Fibroblast of skin of back (primary cell): ENCODE data around the gene PRRT1B.
"Not testable (repeated sequence)": the region's sequence is repeated elsewhere in the genome, so short reads cannot be mapped to it uniquely, and the experiment has no call there.

ENCODE experiments used
- DNase-seq: peaks from one replicate; pipeline ENCODE4 v3.0.0-alpha.2; 2013

PRRT1B gene

DNA sequence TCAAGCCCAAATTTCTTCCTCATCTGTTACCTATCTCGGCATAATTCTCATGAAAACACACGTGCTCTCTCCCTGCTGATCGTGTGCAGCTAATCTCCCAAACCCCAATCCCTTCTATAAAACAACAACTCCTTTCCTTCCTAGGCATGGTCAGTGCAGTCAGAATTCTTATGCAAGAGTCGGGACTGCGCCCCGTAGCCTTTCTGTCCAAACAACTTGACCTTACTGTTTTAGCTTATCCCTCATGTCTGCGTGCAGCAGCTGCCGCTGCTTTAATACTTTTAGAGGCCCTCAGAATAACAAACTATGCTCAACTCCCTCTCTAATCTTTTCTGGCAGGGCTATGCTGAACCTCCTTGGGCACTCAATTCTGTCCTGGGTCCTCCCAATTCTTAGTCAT lies 5.1 kb downstream of the PRRT1B start:
- not testable (repeated sequence) for DNase-seq

DNA sequence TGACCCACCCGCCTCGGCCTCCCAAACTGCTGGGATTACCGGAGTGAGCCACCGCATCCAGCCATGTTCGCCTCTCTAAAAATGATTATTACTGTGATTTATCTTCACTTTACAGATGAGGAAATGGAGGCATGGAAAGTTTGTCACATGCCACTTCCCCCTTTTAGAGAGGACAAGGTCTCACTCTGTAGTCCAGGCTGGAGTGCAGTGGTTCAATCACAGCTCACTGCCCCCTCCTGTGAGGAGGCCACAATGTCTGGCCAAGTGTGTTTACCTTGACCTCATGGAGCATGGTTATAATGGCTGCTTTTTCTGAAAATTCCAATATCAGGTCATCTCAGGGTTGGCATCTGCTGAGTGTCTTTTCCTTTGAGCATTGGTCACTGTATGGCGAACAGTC lies 6.7 kb downstream of the PRRT1B start:
- no peak for DNase-seq

DNA sequence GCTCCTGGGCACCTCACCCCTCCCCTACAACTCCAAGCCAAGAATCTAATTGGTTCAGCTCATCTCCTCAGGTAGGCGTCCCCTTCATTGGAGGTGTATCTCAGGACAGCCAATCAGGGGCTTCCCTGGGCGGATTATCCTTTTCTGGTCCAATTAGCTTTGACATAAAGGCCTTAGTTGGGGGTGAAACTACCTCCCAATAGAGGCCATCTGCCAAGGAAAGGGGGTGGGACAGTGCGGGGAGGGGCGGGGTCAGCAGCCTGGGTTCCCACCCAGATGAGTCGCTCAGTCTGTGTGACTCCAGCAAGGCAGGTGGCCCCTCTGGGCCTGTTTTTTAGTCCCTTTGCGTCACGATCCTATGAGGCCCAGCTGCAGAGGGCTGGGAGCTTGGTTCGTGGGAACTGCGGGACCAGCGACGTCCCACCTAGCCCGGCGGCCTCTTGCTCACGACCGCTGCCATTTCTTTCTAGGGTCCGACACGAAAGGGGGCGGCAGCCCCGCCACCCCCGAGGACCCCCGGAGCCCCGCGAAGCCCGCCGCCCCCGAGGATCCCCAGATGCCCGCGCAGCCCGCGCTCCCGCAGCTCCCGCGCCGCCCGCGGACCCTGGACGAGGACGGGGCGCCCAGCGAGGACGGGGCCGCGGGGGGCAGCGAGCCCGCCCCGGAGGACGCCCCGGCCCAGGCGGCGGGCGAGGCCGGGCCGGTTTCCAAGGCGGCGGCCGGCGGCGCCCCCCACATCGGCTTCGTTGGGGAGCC lies 8.9 kb downstream of the PRRT1B start:
- DNase-seq: no peak

DNA sequence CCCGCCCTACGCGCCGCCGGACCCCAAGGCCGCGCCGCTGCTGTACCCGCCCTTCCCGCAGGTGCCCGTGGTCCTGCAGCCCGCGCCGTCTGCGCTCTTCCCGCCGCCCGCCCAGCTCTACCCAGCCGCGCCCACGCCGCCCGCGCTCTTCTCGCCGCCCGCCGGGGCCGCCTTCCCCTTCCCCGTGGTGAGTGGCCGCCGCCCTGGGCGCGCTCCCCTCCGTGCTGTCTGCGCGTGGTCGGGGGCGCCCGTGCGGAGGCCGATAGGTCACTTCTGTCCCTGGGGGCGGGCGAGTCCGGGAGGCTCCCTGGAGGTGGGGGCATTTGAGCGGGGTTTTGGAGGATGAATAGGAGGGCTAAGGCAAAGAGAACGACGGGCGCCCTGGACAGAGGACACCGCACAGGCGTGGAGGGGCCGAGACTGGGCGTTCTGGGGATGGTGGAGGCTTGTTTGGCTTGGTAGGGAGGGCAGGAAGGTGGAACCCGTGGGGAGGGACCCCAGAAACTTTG lies 9.6 kb downstream of the PRRT1B start:
- DNase-seq: no peak

DNA sequence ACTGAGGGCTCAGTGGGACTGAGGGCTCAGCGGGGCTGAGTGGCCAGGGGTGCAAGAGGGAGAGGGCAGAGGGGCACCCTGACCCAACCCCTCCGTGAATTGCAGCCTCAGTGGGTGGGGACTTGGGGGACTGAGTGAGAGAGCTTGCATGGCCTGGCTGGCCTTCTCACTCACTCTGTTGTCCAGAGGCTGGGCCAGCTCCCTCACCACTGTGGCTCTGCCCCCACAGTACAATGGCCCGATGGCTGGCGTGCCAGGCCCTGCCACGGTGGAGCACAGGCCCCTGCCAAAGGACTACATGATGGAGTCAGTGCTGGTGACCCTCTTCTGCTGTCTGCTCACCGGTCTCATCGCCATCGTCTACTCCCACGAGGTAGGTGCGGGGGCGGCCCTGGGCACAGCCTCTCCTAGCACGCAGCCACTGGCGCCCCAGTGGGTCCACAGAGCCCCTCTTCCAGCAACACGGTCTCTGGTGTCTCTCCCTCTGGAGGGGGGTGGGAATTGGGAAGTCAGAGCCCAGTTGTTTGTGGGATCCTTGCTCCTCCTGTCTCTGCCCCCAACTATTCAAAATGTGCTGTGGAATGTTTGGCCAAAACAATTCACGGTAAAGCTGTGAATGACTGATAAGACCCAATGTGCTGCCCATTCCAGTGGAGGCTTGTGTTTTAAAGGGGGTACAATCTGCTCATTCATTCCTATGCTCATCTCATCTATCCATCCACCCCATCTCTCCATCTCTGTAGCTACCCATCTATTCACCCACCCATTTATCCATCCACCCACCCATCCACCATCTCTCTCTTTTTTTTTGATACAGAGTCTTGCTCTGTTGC lies 10.7 kb downstream of the PRRT1B start:
- DNase-seq: no peak

DNA sequence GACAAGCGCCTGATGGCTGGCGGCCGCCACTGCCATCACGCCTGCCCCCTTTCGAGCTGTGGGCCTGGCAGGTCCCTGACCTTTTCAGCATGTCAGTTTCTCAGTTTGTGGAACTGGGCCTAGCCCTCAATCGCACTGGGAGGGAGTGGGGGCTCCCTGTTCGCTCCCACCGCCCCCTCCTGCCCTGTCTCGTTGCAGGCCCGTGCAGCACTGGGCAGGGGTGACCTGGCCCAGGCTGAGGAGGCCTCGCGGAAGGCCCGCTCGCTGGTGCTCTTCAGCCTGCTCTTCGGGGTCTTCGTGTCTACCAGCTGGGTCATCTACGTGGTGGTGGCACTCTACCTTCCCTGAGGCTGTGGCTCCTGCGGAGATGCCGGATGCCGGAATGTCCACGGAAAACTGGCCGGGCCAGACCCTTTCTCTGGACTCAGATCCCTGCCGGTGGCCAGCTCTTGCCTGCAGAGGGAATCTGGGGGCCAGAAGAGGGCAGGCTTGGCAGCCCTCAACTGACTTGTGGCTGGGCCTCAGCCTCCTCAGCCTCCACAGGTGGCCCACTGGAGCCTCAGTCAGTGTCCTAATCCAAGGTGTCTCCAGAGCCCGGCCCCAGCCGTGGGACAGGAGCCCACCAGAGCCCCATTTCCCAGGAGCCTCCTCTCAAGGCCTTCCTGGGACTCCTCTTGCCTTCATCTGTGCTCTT lies 12.7 kb downstream of the PRRT1B start:
- DNase-seq: no peak

DNA sequence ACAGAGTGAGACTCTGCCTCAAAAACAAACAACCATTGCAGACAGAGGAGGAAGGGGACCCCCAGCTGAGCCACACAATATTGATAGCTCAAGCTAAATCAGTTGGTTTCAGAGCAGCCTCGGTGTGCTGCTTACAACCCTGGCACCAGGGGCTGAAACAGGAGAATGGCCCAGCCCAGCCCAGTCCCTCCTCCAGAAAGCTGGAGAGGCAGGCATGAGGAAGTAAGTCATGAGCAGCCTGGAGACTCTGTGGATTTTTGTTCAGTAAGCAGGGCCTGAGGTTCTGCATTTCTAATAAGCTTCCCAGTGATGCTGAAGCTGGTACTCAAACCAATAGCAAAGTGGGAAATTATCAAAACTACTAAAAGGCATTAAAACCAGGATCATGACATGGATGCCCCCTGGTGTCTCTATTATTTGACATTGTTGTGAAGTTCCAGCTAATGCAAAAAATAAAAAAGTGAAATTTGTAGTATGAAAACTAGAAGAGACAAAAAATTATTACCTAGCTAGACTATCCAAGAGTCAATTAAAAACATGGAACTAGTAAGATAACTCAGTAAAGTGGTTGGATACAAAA lies 14.2 kb downstream of the PRRT1B start:
- DNase-seq: no peak

DNA sequence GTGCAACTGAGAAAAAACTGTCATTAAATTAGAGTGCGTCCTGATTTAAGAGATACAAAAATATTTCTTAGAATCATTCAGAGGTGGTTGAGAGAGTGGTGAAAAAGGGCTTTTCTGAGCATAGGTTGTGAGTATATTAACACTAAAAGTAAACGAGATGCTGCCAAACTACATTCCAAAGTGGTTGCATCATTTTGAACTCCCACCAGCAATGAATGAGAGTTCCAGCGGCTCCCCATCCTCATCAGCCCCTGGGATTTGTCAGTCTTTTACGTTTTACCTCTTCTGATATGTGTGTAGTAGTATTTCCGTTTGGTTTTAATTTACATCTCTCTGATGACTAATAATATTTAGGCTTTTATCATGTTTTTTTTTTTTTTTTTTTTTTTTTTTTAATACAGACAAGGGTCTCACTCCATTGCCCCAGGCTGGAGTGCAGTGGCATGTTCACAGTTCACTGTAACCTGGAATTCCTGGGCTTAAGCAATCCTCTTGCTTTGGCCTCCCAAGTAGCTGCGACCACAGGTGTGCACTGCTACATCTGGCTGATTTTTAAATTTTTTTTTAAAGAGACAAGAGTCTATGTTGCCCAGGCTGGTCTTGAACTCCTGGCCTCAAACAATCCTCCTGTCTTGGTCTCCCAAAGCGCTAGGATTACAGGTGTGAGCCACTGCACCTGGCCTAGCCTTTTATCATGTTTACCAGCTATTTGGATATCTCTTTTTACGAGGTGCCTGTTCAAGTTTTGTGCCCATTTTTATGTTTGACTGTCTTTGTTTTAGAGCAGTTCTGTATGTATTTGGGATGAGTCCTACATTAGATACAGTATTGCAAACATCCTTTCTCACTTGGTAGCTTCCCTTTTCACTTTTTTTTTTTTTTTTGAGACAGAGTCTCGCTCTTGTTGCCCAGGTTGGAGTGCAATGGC lies 17.0 kb downstream of the PRRT1B start:
- DNase-seq: peak; percentile 50

DNA sequence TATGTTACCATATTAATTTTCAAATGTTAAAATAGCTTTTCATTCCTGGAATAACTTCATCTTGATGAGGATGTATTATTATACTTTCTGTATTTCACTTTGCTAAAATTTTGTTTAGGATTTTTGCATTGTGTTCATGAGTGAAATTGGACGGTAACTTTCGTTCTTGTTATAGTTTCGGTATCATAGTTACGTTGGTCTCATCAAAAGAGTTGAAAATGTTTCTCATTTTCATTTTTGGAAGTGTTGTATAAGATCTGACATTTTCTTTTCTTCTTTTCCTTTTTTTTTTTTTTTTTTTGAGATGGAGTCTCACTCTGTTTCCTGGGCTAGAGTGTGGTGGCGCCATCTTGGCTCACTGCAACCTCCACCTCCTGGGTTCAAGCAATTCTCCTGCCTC lies 20.0 kb downstream of the PRRT1B start:
- no peak for DNase-seq

DNA sequence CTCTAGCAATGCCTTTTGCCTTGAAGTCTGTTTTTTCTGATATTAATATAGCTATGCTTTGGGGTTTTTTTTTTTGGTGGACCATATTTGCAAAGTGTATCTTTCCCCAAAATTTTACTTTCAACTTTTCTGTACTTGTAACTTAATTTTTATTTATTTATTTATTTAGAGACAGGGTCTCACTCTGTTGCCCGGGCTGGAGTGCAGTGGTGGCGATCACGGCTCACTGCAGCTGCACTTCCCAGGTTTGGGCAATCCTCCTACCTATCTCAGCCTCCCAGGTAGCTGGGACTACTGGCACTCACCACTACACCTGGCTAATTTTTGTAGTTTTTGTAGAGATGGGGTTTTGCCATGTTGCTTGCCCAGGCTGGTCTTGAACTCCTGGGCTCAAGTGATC lies 20.8 kb downstream of the PRRT1B start:
- DNase-seq: no peak

DNA sequence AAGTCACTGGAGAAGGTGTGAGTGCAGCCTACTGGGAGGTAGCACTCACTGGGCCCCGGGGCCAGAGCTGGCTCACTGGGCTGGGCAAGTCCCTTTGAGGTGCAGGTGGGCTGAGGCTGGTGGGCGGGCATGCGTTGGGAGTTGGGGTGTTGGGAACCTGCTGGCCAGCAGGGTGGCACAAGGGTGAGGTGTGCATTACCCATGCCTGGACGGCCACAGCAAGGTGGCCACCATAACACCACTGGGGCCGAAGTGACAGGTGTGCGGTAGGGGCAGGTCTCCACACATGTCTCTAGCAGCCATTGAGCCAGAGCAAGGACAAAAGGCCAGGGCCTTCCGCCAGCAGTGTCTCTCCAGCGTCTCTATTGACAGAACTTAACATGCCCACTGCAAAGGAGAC lies 22.6 kb downstream of the PRRT1B start:
- no peak for DNase-seq

DNA sequence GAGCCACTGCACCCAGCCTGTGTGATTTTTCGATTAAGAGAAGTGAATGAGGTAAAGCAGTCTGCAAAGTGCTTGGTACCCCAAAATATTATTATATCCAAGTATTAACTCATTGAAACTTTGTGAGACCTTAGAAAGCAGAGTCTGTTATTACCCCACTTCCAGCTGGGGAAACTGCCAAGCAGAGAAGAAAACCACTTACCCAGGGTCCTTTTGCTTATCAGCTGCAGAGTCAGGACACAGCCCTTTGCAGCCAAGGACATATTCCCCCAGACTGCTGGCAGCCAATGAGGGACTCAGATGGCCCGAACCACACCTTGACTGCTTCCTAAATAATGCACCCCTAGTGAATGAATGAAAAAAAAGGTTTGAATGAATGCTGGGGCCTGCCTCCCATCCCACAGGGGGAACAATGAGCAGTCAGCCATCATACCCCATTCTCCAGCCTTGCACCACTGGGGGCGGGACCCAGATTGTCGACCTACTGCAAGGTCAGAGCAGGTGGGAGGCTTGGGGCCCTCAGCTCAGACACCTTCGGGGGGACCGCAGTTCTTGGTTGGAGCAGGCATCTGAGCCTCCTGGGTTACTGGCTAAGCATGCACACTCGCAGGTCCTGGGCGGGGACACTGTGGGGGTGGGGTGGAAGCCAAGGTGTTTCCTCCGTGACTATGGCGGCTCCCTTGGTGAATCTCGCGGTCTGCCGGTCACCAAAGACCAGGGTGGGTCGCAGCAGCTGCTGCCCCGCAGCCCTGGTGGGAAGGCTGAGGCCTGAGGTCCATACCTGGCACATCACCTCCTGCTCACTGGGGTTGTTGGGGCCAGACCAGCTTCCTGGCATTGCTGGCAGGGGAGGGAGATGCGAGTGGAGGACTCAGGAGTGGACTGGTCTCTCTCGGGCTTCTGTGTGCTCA lies 29.7 kb downstream of the PRRT1B start:
- DNase-seq: no peak

DNA sequence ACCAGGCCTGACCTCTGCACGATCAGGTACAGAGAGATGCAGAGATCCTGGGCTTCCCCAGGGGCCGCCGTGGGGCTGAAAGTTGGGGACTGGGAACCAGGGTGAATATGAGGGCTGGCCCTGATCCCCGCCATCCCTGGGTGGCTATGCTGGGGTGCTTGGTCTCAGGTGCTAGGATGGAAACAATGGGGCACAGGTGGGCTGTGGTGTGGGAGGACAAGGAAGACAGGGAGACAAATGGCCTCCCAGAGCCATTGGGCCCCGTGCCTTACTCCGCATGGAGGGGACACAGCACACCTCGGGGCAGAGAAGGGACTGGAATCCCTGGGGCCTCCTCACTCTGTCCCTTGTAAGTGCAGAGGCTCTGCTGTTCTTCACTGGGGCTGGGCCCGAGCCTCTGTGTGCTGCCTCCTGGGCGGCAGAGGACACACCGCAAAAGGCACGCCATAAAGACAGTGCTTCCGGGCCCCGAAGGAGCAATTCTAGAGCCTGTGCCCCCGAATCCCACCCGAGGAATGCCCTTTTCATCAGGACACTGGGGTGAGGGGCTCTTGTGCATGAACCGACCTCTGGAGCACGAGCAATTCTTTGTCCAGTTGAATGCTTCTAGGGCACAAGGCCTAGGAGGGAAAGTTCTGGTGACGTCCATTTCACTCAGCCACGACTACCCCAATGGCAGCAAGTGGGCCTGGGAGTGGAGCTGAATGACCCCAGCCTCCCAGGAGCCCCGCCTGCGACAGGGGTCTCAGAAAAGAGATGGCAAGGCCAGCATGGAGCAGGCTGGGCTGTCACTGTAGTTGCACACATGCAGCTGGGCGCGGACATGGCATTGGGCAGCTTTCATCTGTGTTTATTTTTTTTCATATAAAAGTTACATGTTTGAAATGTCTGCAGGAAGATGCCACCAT lies 30.9 kb downstream of the PRRT1B start:
- DNase-seq: no peak

DNA sequence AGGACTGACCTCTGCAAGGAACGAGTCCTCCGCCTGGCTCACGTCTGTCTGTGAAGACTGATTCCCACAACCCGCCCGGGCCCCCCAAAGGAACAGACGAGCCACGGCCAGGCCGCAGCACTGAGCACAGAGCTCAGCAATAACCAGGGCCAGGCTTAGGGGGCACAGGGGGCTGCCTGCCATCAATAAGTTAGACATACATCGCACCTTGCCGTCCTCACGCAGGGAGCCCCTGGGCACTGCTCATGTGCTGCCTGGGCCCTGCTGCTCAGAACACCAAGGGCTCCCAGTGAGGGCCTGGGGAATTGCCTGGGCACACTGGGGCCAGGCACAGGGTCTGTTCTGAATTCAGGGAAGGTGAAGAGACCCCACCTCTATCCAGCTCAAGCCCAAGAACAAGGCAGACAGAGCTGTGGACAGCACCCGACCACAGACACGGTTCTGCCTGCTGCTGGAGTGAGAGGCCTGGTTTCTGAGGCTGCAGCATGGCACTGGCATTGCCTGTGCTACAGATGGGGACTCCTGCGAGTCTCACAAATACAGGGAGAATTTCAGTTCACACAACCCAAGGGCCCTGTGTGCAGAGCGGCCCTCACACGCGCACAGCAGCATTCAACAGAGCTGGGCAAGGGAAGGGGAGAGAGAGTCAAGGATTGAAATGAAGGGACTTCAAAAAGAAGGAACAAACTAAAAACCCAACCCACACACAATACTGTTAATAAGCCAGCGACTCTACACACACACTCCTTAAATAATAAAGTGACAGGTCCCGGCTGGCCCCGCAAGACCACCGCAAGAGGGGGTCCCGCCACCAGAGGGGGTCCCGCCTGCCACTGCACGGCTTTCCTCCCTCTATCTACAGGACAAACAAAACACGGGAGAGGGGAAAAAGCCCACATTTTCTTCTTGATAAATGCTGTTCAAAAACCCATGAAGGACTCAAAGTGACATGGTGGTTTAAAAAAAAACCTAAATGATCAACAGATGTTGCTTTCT lies 32.0 kb downstream of the PRRT1B start:
- no peak for DNase-seq

DNA sequence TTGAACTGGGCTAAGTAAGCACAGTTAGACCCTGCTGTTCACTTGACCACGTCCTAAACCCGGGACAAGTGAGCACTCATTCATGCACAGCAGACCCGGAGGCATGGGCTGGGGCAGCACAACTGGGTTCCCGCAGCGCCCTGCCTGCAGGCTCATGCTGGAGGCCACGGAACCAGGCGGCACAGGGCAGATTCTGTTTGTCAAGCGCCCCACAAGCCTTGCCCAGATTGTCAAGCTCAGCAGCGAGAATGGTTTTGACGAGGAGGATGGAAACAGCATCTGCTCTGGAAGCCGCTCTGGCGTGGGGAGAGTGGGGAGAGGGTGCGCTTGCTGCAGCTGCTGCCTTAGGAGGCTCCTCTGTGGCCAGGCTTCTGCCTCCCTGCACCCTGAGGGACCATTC lies 32.7 kb downstream of the PRRT1B start:
- DNase-seq: no peak

DNA sequence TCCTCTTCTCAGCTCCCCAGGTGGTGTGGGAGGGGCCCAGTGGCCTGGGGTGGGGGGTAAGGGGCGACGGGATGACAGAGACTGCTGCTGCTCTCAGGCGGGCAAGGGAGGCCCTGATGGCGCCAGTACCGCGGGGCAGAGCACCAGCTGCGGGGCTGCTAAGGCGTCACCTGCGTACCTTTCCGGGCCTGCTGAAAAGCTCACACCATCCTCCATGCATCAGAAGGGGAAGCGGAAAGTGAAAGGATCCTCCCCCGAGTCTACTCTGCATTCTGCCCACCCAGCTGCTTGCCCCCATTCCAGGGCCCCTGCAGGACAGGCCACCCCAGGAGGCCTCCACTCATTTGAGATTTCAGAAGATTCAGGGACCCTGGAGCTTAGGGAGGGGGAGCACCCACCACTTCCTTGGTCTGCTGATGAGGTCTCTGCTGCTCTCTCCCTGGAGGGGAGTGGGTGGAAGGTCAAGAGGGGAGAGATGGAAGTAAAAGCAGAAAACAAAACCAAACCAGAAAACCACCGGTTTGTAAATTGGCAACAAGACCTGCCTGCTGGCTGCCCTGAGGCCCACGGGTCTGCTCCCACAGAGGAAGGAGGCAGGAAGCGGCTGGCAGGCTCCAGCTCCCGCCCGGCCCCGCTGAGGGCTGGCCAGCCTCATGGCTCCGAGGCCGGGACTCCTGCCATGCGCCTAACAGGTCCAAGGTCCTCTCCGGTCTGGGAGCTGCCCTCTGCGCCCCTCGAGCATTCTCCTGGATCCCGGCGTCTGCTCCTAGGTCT lies 33.6 kb downstream of the PRRT1B start:
- no peak for DNase-seq

DNA sequence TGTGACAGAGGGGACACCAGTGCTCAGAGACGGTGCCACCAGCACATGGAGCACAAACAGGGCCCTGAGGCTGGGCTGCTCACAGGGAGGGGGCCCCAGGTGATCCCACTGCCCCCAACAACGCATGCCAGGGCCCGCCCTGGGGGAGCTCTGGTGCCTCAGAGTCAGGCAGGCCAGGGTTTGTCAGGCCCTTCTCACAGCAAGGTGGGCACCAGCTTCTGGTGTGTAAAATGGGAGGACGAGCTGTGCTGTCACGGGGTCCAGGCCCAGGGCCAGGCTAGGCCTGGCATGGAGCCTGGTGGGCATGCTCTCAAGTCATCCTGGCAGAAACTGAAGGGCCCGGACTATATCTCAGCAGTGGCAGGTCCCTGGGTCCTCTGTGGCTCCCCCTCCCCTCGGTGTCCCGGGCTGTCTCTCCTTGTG lies 34.5 kb downstream of the PRRT1B start:
- no peak for DNase-seq
